Fibroblast of pulmonary artery (primary cell): ENCODE data around the gene CSMD2.

Experiments used
- DNase-seq: peaks from one replicate; pipeline ENCODE4 v3.0.0-alpha.2; 2010; ENCODE audit warnings: low read depth
- H3K4me3 ChIP-seq: replicated peaks from 2 replicates; pipeline ENCODE4 v1.5.1; 2011; ENCODE audit warnings: low read depth, mild to moderate bottlenecking, control low read depth, low read length, moderate library complexity
- CTCF ChIP-seq: IDR thresholded peaks from 2 replicates; pipeline ENCODE4 v1.5.1; 2011; ENCODE audit warnings: mild to moderate bottlenecking, control low read depth, low read length, inconsistent platforms; ENCODE audit errors: missing control alignments

CSMD2 gene

GRCh38 chr1:33802268-33802667, 362.8 kb downstream of the CSMD2 start:
- DNase-seq: no peak
- TF ChIP-seq CTCF: no peak

GRCh38 chr1:33797849-33798248, 367.2 kb downstream of the CSMD2 start:
- TF ChIP-seq CTCF: no peak
- no peak overlapping the region for H3K4me3 ChIP-seq
- no peak for DNase-seq

More at GRCh38 chr1:33802268-33802667, 362.8 kb downstream of the CSMD2 start:
- no peak overlapping the region for H3K4me3 ChIP-seq

DNA sequence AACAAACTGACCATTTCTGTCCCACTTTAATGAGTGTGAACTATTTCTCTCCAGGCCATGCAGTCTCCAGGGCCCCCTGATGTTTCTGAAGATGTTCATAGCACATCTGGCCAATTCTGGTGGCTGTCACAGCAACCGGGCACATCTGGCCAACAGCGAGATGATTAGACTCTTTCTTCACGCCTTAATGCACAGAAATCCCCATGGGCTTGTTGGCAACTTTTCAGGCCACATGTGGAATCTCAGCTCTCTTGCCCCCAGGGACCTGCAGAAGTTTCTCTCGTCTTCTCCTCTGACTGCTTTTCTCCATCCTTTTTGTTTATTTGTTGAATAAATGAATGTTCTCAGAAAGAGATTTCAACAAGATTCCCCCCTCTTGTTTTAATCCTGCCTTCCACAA, 372.4 kb downstream of the CSMD2 start:
- TF ChIP-seq CTCF: no peak
- no peak for DNase-seq

DNA sequence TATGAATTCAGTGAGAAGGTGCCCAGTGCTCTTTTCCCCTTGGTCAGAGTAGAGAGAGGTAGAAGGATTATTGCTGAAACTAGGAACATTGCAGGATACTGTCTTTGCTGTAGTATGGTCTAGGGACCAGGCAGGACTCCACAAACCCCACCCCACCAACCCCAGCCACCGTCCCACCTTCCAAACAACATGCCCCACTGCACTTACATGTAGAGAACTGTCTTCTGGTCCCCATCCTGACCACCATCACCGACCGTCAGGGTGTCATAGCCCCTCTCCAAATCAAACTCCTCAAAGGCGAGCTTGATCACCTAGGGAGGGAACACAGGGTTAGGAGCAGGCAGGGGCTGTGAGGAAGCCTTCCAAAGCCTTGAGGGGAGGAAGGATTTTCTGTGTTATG, 372.8 kb downstream of the CSMD2 start:
- DNase-seq: no peak
- no peak for TF ChIP-seq CTCF
- H3K4me3 ChIP-seq: no peak overlapping the region

More for the DNA sequence above, 372.4 kb downstream of the CSMD2 start:
- no peak overlapping the region for H3K4me3 ChIP-seq

- no peak for TF ChIP-seq CTCF
- no peak overlapping the region for H3K4me3 ChIP-seq
- DNase-seq: no peak
Observed at GRCh38 chr1:33791251-33791650, 373.8 kb downstream of the CSMD2 start.

GRCh38 chr1:33790577-33790976, 374.5 kb downstream of the CSMD2 start:
- no peak overlapping the region for H3K4me3 ChIP-seq
- no peak for TF ChIP-seq CTCF
- no peak for DNase-seq

DNA sequence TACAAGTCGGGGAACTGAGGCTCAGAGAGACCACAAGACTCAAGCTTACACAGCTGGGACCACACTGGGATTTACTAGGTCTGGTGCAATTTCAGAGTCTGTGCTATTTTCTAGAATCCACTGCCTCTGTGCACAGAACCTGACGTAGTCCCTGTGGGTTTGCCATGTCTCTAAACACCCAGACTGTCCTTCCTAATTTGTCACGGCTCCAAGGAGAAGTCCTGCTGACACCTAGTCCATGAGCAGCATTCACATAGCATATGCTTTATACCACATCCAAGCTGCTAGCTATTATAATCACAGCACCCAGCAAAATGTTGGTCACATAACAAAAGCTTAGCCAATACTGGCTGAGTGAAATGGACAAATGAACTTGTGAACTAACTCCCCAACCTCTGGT, 380.2 kb downstream of the CSMD2 start:
- no peak for TF ChIP-seq CTCF
- no peak overlapping the region for H3K4me3 ChIP-seq
- no peak for DNase-seq
